HG02938 (cell line): ENCODE results near the gene SRPK2.

Experiments used
- ATAC-seq: cut with Tn5 transposase; IDR thresholded peaks from one replicate; pipeline ENCODE4 v1.9.1; 2021; ENCODE audit warnings: mild to moderate bottlenecking, moderate library complexity; ENCODE audit not compliant: unreplicated experiment

SRPK2 gene

DNA sequence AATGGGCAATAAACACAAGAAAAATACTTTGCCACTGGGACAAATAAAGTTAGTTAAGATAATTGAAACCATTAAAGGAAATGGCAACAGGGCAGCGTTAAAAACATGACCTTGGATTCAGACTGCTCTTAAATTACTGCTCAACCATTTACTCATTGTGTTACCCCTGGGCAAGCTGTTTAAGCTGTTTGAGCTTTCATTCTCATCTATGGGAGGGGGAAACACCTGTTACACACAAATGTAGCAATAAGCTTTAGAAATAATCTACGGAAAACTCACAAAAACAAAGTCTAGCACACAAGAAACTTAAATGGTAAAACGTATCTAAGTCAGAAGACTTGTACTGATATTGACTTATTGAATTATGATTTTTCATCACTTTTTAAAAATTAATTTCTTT is 237.6 kb downstream of the SRPK2 start:
- ATAC-seq = no peak

DNA sequence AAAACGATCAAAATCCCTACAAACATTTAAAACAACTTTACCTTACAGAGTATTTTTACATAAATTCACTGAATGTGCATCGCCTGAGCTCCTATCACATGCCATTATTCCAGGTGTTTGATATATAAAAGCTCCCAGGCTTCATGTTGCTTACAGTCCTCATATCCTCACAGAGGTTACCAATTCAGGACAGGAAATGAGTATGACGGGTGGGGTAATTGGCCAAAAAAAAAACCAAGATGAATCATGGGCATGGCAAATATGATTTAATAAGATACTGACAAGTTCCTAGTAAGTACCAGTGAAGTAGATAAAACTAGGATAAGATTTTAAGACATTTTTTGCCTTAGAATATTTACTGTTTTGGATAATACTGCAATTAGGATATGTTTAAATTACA is 238.9 kb downstream of the SRPK2 start:
- ATAC-seq = no peak

- ATAC-seq = no peak
Measured at GRCh38 chr7:105141068-105141467, 247.7 kb downstream of the SRPK2 start.

DNA sequence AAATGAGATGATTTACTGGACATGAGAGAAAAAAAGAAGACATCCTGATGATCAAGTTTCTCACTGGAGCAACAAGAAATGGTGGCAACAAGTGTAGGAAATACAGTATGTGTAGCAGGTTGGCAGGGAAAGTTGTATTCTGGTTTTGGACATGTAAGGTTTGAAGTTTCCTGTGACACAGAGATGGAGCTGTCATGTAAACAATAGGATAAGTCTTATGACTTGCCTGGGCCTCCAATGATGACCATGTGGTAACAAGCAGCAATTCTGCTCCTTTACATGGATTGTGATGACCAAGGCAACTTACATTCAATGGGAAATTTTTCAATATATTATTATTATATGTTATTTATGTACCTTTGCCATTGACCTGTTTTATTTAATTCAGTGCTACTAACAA is 249.3 kb downstream of the SRPK2 start:
- no peak for ATAC-seq

DNA sequence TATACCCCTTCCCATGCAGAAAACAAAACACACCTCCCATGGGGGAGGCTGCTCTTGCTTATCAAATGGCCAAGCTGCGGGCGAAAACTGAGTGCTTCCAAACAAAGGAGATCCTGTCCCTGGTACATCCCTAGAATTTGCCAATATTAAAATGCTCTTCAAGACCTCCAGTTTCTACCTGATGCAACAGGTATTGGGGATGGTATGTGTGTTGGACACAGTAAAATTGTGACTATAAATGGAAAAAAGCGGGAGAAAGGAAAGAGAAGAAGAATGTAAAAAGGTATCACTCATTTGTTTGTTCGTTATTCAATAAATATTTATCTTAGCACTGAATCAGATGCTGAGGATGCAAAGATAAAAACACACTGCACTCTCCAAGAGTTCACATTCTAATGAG is 250.8 kb downstream of the SRPK2 start:
- ATAC-seq = no peak

- ATAC-seq = no peak
Measured at GRCh38 chr7:105136221-105136620, 252.5 kb downstream of the SRPK2 start.

GRCh38 chr7:105133986-105134655 is 254.6 kb downstream of the SRPK2 start:
- ATAC-seq = no peak

DNA sequence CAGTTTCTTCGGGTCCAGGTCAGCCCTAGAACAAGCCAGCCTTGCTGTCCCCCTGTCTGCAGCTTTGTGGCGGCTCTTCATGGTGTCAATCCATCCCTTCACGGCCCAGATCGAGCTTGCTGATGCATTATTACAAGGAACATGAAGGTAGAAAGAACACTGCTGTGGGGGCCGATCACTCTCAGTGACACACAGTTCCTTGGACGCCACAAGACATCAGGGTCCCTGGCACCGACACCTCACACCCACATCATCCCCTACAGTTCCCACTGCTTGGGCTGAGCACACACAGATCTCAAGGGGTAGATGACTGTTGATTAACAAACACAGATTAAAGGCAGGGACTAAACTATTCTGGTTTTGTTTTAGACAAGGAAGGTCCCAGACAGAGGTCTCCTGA is 255.4 kb downstream of the SRPK2 start:
- no peak for ATAC-seq

- ATAC-seq = no peak
Measured at GRCh38 chr7:105132835-105133234, 255.9 kb downstream of the SRPK2 start.

DNA sequence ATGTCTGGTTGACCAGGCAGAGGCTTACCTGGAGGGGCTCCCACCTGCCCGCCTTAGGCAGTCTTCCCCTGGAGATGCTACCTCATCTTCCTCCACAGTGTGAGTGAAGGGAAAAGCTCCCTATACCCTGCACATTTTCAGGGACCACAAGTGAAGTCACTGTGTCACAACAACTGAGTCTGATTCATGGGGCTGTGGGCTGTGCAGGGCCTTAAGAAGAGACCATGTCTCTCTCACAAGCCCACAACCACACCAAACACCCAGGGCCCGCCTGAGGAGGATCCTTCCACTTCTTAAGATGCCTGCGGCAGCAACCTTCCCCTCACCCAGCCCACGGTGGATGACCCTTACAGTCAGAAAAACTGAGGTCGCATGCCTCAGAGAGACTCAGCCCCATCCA is 256.4 kb downstream of the SRPK2 start:
- no peak for ATAC-seq

DNA sequence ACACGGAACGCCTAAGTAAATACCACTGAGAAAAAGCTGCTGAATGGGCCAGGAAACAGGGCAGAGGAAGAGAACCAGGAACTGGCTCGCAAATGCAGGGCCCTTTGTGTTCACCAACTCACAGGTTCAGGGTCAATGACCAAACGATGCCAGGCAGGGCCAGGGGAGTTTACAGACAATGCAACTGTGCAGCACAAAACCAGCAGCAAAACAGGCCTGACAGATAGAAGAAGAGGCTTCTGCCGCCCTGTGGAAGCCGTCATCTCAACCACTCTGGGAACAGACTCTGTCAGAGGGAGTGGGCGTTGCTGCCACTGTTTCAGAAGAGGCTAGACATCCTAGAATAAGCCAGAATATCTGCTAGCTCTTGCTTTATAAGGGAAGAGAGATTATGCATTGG is 256.8 kb downstream of the SRPK2 start:
- no peak for ATAC-seq

DNA sequence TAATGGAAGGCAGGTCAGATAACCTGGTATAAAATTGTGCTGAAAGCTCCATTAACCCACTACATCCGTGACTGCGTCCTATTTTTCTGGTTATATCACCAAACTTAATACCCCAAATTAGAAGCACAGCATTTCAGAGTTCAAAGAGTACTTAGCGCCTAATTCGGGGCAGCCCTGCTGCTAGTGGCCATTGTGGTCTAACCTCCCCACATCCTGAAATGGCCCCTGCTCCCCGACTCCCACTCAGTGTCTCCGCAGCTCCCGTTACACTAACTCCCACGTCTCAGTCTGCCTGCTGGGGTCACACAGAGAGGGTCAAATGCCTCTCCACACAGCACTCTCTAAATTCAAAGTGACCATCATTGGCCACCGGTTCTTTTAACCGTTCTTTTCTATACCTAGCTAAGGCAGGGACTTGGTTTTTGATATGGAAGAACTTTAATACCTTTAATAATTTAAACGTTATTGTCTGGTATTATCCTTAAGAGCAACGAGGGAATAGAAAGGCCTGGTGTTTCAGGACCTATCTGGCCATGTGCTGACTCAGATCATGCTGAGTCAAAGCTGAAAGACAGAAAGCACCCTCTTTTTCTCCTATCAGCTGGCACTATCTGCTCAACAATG is 257.6 kb downstream of the SRPK2 start:
- ATAC-seq = peak; percentile 54

GRCh38 chr7:105130580-105130979 is 258.1 kb downstream of the SRPK2 start:
- no peak for ATAC-seq

- ATAC-seq = no peak
Measured at GRCh38 chr7:105130048-105130447, 258.7 kb downstream of the SRPK2 start.

- ATAC-seq = no peak
Measured at GRCh38 chr7:105127179-105127578, 261.5 kb downstream of the SRPK2 start.

- no peak for ATAC-seq
Measured at GRCh38 chr7:105126436-105126975, 262.2 kb downstream of the SRPK2 start.

- no peak for ATAC-seq
Measured at GRCh38 chr7:105125745-105126144, 263.0 kb downstream of the SRPK2 start.

GRCh38 chr7:105122619-105123018 is 266.1 kb downstream of the SRPK2 start:
- no peak for ATAC-seq

GRCh38 chr7:105118612-105119600 is 269.8 kb downstream of the SRPK2 start:
- peak; percentile 49 for ATAC-seq

GRCh38 chr7:105112440-105113418 is 276.0 kb downstream of the SRPK2 start:
- no peak for ATAC-seq
